GM18907 (cell line): ENCODE results near the gene PPEF1.

Source experiments
- ATAC-seq: cut with Tn5 transposase; IDR thresholded peaks from one replicate; pipeline ENCODE4 v1.9.1; 2021; ENCODE audit warnings: mild to moderate bottlenecking, moderate library complexity; ENCODE audit not compliant: unreplicated experiment

The PPEF1 gene

GRCh38 chrX:18875256-18875878 lies 167.9 kb downstream of the PPEF1 start:
- ATAC-seq: no peak

GRCh38 chrX:18877469-18877868 lies 170.0 kb downstream of the PPEF1 start:
- ATAC-seq: no peak
